ENCODE measurements around the gene VPS37D. TPM values are rescaled to one million over a fixed set of nuclear protein-coding genes. Genes with fewer than 3 reads are reported as not detected.

The VPS37D gene
- total RNA-seq, 1 experiment from 2014 or later = 8.3 TPM

DNA sequence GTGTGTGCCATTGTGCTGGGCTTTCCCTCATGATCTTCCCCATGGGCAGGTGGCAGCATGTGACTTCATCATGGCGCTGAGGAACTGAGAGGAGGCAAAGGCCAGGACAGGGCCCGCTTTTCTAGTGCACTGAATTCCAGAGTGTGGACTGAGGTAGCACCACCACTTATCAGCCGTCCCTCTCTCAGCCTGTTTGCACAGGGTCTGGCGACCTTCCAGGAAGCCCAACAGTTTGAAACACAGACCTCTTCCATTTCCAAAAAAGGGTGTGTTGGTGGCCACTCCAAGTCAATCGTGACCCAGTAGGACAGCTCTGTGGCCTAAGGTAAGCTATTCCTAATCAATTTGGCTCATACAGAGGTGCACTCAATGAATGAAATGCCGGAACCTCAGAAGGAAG lies 11.2 kb downstream of the VPS37D start:
- CTCF ChIA-PET = no interaction called here
- Histone ChIP-seq H2AFZ (no peak overlapping the region), H3F3A (ENCODE audit: insufficient read depth, low read depth) (peaks cover 22% of the 10 kb centered on the region; the same call in 1 of the 2 replicates), H3K27me3 (ENCODE audit: insufficient read depth, low read depth) (no peaks in the 10 kb centered on the region), H3K27ac (no peak overlapping the region), H3K4me1 (replicated peaks; ENCODE audit: insufficient read depth) (peaks cover 12% of the 10 kb centered on the region), H3K79me2 (ENCODE audit: low read depth) (peaks cover 39% of the 10 kb centered on the region), H3K36me3 (ENCODE audit: low read depth) (no peaks in the 10 kb centered on the region), H3K9me2 (ENCODE audit: insufficient read depth) (no peaks in the 10 kb centered on the region), H3K4me3 (no peak overlapping the region), H3K4me2 (no peak overlapping the region), H3K9me3 (ENCODE audit: insufficient read depth, low read depth) (no peaks in the 10 kb centered on the region), H4K20me1 (ENCODE audit: insufficient read depth) (peaks cover 4% of the 10 kb centered on the region; the same call in 1 of the 2 replicates)
- POLR2A ChIA-PET (ENCODE audit: unreplicated experiment) = no interaction called here
- intact Hi-C loops (cut with micrococcal nuclease; ENCODE audit: unreplicated experiment) = no loop called here
- BruUV-seq (replicated peaks) = no TSS peak
- no peak for DNase-seq
- TF ChIP-seq, protein P1, sequence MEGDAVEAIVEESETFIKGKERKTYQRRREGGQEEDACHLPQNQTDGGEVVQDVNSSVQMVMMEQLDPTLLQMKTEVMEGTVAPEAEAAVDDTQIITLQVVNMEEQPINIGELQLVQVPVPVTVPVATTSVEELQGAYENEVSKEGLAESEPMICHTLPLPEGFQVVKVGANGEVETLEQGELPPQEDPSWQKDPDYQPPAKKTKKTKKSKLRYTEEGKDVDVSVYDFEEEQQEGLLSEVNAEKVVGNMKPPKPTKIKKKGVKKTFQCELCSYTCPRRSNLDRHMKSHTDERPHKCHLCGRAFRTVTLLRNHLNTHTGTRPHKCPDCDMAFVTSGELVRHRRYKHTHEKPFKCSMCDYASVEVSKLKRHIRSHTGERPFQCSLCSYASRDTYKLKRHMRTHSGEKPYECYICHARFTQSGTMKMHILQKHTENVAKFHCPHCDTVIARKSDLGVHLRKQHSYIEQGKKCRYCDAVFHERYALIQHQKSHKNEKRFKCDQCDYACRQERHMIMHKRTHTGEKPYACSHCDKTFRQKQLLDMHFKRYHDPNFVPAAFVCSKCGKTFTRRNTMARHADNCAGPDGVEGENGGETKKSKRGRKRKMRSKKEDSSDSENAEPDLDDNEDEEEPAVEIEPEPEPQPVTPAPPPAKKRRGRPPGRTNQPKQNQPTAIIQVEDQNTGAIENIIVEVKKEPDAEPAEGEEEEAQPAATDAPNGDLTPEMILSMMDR (conservative IDR thresholded peaks at IDR 0.05) = no peak
- TF ChIP-seq EZH2 (IDR thresholded peaks at IDR 0.05; ENCODE audit: low read depth) = no peak

DNA sequence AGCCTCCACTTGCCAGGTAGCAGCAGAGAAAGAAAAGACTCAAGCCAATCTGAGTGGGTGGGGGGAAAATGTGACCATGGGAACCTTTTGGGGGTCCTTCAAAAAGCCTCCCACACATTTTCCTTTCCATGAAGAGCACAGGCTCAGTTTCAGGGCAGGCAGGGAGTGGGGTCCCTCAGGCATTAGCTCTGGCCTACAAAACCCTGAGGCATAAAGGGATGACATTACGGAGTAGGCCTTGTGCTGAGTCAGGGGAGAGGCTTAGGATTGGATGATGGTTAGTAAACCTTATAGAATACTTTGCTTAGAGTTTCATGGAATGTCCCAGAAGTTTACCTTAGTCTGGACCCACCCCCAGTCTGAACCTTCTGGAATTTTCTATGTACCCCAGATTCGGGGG lies 12.1 kb downstream of the VPS37D start:
- TF ChIP-seq EZH2 (IDR thresholded peaks at IDR 0.05; ENCODE audit: low read depth) = no peak
- TF ChIP-seq, protein P1 (conservative IDR thresholded peaks at IDR 0.05) = no peak
- no peak overlapping the region for H3K27ac ChIP-seq
- peaks cover 12% of the 10 kb centered on the region for H3K4me1 ChIP-seq (replicated peaks; ENCODE audit: insufficient read depth)
- H3K4me2 ChIP-seq = 0 out of 2 replicates have a peak overlapping the region, but pooled peaks have one; percentile 8
- H3K9me2 ChIP-seq (ENCODE audit: insufficient read depth) = no peaks in the 10 kb centered on the region
- H2AFZ ChIP-seq = no peak overlapping the region
- ChIA-PET POLR2A (ENCODE audit: unreplicated experiment) (no interaction called here), CTCF (no interaction called here)
- no peak for DNase-seq
- intact Hi-C loops (cut with micrococcal nuclease; ENCODE audit: unreplicated experiment) = no loop called here
- no peak overlapping the region for H3K4me3 ChIP-seq
- peaks cover 22% of the 10 kb centered on the region; the same call in 1 of the 2 replicates for H3F3A ChIP-seq (ENCODE audit: insufficient read depth, low read depth)
- H3K36me3 ChIP-seq (ENCODE audit: low read depth) = no peaks in the 10 kb centered on the region
- H3K9me3 ChIP-seq (ENCODE audit: insufficient read depth, low read depth) = no peaks in the 10 kb centered on the region
- H3K79me2 ChIP-seq (ENCODE audit: low read depth) = peaks cover 48% of the 10 kb centered on the region
- BruUV-seq (replicated peaks) = no TSS peak
- peaks cover 4% of the 10 kb centered on the region; the same call in 1 of the 2 replicates for H4K20me1 ChIP-seq (ENCODE audit: insufficient read depth)
- no peaks in the 10 kb centered on the region for H3K27me3 ChIP-seq (ENCODE audit: insufficient read depth, low read depth)

DNA sequence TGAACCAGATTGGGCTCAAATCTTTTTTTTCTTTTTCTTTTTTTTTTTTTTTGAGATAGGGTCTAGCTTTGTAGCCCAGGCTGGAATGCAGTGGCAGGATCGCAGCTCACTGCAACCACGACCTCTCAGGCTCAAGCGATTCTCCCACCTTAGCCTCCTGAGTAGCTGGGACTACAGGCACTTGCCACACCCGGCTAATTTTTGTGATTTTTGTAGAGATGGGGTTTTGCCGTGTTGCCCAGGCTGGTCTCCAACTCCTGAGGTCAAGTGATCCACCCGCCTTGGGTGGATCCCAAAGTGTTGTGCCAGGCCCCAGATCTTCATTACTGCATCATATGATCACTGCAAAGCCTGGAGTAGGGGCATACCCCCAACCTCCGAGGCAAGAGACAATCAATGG lies 12.9 kb downstream of the VPS37D start:
- Histone ChIP-seq H3K4me3 (no peak overlapping the region), H3K4me2 (no peak overlapping the region), H3K9me3 (ENCODE audit: insufficient read depth, low read depth) (no peaks in the 10 kb centered on the region), H3K9me2 (ENCODE audit: insufficient read depth) (no peaks in the 10 kb centered on the region), H3K27me3 (ENCODE audit: insufficient read depth, low read depth) (no peaks in the 10 kb centered on the region), H3F3A (ENCODE audit: insufficient read depth, low read depth) (peaks cover 14% of the 10 kb centered on the region; the same call in 1 of the 2 replicates), H3K79me2 (ENCODE audit: low read depth) (peaks cover 56% of the 10 kb centered on the region), H3K4me1 (replicated peaks; ENCODE audit: insufficient read depth) (peaks cover 17% of the 10 kb centered on the region), H4K20me1 (ENCODE audit: insufficient read depth) (peaks cover 4% of the 10 kb centered on the region; the same call in 1 of the 2 replicates), H2AFZ (no peak overlapping the region), H3K27ac (no peak overlapping the region), H3K36me3 (ENCODE audit: low read depth) (no peaks in the 10 kb centered on the region)
- ChIA-PET CTCF (interaction anchor here (0.7 kb wide), 1 partner anchor 71 kb away, joined by 3 read pairs; no protein-coding TSS in a partner anchor), POLR2A (ENCODE audit: unreplicated experiment) (no interaction called here)
- no peak for DNase-seq
- intact Hi-C loops (cut with micrococcal nuclease; ENCODE audit: unreplicated experiment) = no loop called here
- BruUV-seq (replicated peaks) = no TSS peak
- no peak for TF ChIP-seq EZH2 (IDR thresholded peaks at IDR 0.05; ENCODE audit: low read depth)
- TF ChIP-seq, protein P1 (conservative IDR thresholded peaks at IDR 0.05) = no peak

All from PC-9 (cell line).